Brain pericyte (primary cell): ENCODE data around the gene JADE2.

Experiments
- DNase-seq: peaks from one replicate; pipeline ENCODE4 v3.0.0-alpha.2; 2012; ENCODE audit warnings: low read depth, low spot score

Gene JADE2

GRCh38 chr5:134529460-134529859 lies 4.0 kb downstream of the JADE2 start:
- DNase-seq, result no peak

- no peak for DNase-seq
Measured at GRCh38 chr5:134530301-134531077, 5.0 kb downstream of the JADE2 start.

- no peak for DNase-seq
Measured at GRCh38 chr5:134533115-134533815, 7.8 kb downstream of the JADE2 start.

- no peak for DNase-seq
Measured at GRCh38 chr5:134534058-134534725, 8.7 kb downstream of the JADE2 start.

- no peak for DNase-seq
Measured at GRCh38 chr5:134534726-134535110, 9.2 kb downstream of the JADE2 start.

DNA sequence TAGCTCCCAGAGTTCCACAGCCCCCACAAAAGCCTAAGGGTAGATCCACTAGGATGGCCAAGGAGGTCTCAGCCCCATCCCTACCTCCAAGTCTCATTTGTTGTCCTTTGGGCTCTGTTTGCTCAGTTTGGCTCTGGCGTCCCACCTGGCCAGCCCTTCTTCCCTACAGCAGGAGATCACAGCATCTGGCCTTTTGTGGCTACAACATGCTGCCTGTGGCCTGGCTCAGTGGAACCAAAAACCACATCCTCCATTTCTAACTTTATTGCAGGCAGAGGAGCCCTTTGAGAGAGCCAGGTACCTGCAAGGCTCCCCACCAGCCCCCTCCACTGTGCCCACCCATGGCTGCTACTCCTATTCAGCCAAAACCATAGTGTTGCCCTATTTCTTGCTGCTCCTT lies 11.4 kb downstream of the JADE2 start:
- DNase-seq, result no peak

- no peak for DNase-seq
Measured at GRCh38 chr5:134537297-134537696, 11.8 kb downstream of the JADE2 start.

- DNase-seq, result no peak
Measured at GRCh38 chr5:134538296-134538695, 12.8 kb downstream of the JADE2 start.

DNA sequence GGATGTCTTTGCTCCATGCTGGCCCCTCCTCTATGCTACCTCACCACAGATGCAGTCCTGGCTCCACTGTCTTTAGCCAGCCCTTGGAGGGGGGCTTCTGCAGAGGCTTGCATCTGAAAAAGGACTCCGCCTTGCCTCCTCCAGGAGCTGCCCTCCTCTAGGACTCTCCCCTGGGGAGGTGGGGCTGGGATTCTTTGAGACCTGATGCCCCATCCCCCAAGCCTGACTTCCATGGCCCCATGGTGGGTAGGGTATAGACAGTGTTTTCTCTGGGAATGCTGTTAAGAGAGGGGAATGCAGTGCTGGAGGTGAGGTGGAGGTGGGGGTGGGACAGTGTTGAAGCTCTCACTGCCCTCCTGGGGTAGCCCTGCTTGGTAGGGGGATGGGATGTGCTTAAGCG lies 14.3 kb downstream of the JADE2 start:
- DNase-seq, result no peak

- no peak for DNase-seq
Measured at GRCh38 chr5:134540747-134541733, 15.6 kb downstream of the JADE2 start.

DNA sequence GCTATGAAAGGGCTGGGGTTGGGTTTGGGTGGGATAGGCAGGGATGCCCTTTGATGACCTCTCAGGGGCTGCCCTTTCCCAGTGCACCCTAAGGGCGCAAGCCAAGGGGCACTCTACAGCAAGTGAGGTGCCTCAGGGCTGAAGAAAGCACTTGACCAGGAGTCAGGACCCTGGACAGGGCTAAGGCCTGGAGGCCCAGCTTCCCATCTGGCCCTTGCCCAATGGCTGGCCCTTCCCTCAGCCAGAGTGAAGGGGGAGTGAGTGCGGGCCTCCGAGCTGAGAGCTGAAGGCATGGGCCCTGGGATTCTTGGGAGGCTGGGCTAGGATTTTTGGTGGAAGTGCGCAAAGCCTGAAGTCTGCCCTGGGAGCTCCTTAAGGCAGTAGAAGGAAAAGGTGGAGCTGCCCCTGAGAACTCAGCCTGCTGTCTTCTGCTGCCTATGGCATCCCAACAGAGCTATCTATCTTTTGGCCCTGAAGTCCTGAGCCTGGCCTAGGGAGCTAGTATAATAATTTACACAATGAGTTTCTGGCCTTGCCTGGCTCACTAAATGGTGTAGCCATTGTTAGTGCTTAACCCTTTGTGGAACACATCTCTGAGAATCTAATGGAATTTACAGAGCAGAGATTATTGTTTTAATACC lies 16.4 kb downstream of the JADE2 start:
- no peak for DNase-seq

- no peak for DNase-seq
Measured at GRCh38 chr5:134543820-134544614, 18.5 kb downstream of the JADE2 start.

DNA sequence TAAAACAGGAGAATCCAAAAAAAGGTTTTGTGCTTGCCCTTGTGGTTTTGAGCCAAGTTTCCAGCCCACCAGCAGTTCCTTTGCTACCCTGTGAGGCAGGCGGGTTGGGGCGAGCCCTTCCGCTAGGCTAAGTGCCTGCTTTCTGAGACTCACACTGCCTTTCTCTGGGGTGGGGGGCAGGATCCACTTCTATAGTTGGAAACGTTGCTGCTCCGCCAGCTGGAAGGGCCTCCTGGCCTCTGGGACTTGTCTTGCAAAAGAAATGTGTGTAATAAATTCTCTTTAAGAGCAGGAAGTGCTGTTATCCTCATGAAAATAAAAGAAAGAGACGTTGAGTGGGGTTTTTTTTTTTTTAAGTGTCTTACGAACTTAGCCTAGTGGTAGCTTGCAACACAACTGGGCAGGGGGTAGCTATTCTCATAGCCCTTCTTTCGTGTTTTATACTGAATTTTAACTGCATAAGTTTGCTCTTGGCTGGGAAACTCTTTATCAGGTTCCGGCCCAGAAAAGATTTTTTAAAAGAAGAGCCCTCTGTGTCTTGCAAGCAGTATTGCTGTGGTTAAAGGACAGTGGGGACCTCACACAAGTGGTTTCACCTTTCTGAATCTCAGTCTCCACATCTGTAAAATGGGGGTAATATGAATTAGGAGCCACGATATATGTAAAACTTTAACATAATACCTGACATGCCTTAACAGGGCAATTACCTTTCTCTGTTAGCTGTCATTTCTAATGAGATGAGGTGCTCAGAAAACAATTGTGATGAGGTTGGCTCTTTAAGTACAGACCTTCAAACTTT lies 19.8 kb downstream of the JADE2 start:
- DNase-seq, result no peak

- no peak for DNase-seq
Measured at GRCh38 chr5:134547066-134547465, 21.6 kb downstream of the JADE2 start.

- DNase-seq, result no peak
Measured at GRCh38 chr5:134547579-134547978, 22.1 kb downstream of the JADE2 start.

DNA sequence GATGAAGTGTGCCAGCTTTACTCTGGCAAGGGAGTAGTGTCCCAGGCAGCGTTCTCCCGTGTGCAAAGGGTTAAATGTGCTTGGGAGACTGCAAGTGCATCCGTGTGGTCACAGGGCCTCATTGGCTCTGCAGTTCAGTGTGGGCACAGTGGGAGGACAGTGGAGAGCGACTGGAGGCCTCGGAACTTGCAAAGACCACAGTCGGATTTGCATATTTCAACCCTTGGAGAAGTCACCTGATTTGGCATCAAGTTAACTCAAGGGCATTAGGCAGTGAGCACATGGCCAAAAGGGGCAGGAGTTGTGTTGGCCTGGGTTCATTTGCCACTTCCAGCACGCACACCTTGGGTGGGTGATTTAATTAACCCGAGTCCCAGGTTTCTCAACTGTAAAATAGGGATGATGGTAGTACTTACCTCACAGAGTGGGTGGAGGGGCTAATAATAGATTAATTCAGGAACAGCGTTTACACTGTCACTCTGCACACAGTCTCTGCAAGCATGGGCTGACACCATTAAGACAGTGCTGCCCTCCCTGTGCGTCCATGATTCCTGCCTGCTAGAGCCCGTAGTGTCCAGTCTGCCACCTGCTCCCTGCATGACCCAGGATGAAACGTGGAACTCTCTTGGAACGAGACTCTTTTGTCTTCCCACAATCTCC lies 22.7 kb downstream of the JADE2 start:
- no peak for DNase-seq

GRCh38 chr5:134549714-134550113 lies 24.2 kb downstream of the JADE2 start:
- DNase-seq, result no peak

DNA sequence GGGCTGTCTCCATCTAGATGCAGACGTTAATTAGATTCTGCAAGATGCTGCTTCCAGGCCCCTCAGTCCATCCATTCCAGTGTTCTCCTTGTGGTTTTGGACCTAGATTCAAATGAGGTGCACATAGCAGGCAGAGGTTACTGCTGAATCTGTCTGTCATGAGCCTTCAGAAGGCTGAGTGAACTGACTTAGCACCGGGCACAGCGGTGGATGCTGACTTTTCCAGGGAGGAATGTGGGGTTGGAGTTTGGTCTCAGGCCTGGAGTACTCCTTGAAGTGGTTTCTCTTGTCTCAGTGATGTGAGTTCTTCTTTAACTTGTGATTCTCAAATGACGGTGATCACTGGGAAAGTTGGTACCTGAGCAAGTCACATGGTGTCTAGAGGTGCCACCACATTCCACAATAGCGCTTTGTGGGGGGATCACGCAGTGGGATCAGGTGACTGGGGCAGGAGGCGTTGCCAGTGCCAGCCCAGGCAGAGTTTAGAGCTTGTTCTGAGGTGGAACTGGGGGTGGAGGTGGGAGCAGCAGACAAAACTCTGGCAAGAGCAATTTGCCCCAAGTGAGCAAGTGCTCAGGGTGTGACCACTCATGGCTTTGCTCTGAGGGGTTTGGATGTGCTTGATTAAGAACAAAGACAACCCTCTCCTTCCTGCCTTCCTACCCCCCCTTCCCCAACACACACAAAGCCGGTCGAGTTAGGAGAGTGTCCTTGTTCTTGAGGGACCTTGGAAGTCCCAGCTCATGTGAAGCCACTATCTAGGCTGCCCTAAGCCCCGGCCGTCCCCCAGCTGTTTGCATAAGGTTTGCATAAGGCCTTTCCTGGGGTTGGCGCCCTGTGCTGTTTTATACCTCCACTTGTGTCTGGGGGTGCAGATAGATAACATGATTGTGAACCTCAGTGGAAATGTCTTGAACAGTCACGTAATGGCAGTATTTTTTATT lies 25.1 kb downstream of the JADE2 start:
- DNase-seq, result no peak
